MV-4-11 (cell line): ENCODE results near the gene CCNYL1.
"Not testable (repeated sequence)": the region's sequence is repeated elsewhere in the genome, so short reads cannot be mapped to it uniquely, and the experiment has no call there.

Experiments
- DNase-seq: peaks from one replicate; lab custom pipeline; 2025; lab: John Stamatoyannopoulos, UW

Gene CCNYL1

GRCh38 chr2:207734636-207735512 is 23.4 kb downstream of the CCNYL1 start:
- DNase-seq, result no peak

DNA sequence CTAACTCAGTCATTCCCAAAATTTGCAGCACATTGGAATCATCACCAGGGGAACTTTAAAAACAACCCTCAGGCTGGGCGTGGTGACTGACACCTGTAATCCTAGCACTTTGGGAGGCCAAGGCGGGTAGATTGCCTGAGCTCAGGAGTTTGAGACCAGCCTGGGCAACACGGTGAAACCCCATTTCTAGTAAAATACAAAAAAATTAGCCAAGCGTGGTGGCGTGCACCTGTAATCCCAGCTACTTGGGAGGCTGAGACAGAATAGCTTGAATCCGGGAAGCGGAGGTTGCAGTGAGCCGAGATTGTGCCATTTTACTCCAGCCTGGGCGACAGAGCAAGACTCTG is 24.0 kb downstream of the CCNYL1 start:
- not testable (repeated sequence) for DNase-seq

- no peak for DNase-seq
Measured at GRCh38 chr2:207743514-207743913, 32.1 kb downstream of the CCNYL1 start.

DNA sequence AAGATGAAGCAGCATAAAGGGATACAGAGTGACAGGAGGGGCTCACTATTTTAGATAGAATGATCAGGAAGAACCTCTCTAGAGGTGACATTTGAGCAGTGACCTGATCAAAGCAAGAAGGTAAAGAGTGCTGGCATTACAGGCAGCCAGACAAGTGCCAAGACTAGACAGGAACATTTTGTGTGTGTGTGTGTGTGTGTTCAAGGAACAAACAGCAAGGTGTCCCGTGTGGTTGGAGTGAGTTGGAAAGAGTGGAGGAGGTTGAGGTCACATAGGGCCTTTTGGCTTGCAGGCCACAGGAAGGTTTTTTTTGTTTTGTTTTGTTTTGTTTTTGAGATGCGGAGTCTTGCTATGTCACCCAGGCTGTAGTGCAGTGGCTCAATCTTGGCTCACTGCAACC is 32.6 kb downstream of the CCNYL1 start:
- DNase-seq, result no peak

GRCh38 chr2:207744451-207744850 is 33.0 kb downstream of the CCNYL1 start:
- DNase-seq, result no peak

DNA sequence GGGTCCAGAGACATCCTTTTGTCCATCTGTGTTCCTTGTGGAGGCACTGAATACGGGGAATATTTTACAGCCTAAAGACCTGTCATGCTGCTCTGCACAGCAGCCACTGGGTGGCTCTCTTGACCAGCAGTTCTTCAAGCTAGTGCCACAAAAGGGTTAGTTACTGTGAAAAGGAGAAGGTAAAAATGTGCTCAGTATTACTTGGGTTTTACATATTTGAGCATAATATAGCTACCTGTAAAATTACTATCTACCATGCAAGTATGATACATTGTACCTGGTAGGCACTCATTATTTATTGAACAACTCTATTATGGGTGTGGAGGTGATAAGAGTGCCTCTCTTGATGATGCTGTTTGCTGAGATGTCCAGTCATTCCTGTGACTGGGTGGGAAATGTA is 34.7 kb downstream of the CCNYL1 start:
- peak; percentile 64 for DNase-seq

GRCh38 chr2:207747653-207748560 is 36.5 kb downstream of the CCNYL1 start:
- DNase-seq, result no peak

GRCh38 chr2:207748993-207749392 is 37.6 kb downstream of the CCNYL1 start:
- DNase-seq, result no peak

DNA sequence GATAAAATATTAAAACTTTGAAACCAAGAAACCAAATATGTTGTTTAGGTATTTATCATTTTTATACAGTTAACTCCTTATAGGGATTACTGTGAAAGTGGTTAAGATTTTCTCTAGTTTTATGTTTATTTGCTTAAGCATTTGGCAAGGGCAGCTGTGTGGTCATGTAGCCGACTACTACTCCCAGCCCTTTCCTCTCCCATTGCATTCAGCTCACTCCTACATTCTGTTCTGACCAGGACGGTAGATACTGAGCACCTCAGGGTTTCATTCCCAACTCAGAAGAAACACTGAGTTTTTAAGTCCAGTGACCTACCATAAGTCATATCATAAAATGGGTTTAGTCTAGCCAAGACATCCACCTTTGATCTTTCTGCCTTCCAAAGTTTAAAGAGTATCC is 38.4 kb downstream of the CCNYL1 start:
- no peak for DNase-seq

- DNase-seq, result no peak
Measured at GRCh38 chr2:207750345-207750744, 38.9 kb downstream of the CCNYL1 start.

DNA sequence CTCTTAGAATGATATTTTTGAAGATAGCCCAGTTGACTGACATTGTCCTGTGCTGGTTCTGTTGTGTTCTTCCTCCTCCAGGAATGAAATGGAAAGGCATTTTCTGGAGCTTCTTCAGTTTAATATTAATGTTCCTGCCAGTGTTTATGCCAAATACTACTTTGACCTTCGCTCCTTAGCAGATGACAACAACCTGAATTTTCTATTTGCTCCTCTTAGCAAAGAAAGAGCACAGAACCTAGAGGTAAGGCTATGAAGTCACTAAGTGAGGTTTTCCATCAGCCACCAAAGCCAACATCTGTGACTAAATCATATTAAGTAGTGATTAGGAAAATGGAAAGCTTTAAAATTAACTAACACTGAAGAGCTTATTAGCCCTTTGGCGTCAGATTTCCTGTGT is 39.4 kb downstream of the CCNYL1 start:
- DNase-seq, result no peak

- not testable (repeated sequence) for DNase-seq
Measured at GRCh38 chr2:207753688-207754087, 42.2 kb downstream of the CCNYL1 start.

DNA sequence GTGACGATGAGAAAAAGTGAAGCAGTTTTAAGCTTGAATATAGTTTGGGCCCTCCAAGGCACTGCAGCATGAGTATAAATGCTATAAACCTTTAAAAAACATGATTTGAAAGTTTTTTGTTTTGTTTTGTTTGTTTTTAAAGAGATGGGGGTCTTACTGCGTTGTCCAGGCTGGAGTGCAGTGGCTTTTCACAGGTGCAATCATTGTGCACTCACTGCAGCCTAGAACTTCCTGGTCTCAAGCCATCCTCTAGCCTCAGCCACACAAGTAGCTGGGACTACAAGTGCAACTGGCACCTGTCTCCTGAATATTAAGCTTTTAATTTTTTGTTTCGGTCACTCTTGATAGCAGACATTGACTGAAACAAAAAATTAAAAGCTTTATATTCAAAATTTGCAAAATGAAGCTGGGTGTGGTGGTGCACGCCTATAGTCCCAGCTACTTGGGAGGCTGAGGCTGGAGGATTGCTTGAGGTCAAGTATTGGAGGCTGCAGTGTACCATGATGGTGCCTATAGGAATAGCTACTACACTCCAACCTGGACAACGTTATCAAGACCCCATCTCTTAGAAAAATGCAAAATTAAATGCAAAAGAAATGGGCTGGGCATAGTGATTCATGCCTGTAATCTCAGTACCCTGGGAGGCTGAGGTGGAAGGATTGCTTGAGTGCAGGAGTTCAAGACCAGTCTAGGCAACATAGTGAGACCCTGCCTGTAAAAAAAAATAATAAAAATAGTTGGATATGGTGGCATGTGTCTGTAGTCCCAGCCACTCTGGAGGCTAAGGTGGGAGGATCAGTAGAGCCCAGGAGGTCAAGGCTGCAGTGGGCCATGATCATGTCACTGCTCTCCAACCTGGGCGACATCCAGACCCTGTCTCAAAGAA is 43.3 kb downstream of the CCNYL1 start:
- no peak for DNase-seq

DNA sequence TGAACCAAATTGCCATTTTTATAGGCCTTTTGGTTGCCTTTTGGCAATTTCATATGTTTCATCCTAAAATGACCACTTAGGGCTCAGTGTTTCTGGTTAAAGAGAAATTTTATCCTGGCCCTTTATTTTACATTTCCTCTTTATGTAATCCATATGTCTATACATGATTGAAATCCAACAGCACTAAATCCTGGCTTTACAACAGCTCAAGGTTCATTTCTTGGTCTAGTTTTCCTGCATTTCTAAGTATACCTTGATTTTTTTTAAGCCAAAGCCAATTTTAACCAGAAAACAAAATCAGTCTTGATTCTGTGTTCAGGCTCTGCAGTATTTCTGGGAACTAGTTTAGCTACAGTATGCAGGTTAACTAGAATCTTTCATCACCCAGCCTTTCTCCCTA is 46.6 kb downstream of the CCNYL1 start:
- DNase-seq, result no peak

DNA sequence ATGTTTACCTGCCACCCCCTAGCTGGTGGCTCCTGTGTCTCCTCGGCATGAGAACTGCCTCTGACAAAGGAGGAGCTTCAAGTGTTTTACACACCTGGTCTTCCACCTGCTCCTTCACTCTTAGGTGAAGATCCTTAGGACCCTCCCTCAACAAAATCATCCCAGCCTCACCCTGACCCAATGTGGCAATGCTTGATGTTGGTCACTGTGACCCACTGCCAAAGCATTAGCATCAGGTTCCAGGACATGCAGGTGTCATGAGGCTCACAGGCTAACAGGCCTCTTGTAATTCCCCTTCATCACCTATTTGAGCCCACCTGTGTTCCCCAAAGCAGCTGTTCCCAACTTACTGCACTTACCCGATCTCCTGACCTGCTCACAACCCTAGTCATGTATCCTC is 48.5 kb downstream of the CCNYL1 start:
- DNase-seq, result no peak

DNA sequence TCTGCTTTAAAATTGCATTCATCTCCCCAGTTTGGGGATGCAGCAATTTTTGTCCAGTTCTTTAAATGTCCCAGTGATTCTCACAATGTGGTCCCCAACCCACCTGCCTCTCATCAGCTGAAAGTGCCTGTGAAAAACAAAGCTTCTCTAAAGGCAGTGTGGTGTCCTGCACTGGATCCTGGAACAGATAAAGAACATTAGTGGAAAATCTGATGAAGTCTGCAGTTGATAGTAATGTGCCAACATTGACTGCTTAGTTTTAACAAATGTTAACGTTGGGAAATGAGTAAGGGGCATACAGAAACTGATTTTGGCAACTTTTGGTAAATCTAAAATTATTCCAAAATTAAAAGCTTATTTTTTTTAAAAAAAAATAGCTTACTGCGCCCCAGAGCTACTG is 49.0 kb downstream of the CCNYL1 start:
- no peak for DNase-seq

GRCh38 chr2:207761426-207761825 is 50.0 kb downstream of the CCNYL1 start:
- not testable (repeated sequence) for DNase-seq

DNA sequence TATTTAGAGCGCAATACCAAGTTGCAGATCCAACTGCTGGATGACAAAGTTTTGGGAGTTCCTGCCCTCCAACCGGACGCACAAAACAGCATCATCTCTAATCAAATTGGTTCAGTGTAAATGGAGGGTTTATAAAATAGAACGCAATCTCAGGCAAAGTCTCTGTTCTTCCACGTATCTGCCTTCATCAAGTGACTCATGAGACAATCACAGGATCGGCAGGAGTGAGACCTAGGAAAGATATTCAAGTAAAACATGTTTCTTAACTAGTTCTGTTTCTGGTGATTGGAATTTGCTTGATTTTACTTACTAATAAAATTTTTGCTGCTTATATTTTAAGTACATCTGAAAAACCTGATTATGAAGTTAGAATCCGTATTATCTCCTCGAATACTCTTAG is 50.7 kb downstream of the CCNYL1 start:
- DNase-seq, result no peak

GRCh38 chr2:207763303-207763917 is 52.0 kb downstream of the CCNYL1 start:
- no peak for DNase-seq

- no peak for DNase-seq
Measured at GRCh38 chr2:207764096-207764630, 52.7 kb downstream of the CCNYL1 start.

DNA sequence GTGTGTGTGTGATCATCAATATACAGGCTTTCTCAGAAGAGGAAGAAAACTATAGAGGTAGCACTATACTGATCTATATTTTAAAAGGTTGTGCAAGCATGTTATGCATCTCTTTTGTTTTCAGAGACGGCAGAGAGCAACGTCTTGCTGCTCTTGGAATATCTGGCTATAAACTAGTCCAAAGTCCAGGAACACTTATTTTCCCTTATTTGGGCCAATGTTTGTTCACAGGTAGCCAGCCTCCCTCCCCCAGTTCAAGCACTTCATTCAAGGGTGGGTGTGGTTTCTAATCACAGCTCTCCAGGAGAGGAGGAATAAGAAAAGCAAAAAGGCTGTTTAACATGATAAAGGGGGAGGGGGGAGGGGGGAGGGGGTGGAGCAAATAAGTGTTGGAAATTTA is 54.1 kb downstream of the CCNYL1 start:
- no peak for DNase-seq
